Fibroblast of skin of abdomen (primary cell): ENCODE measurements around the gene ACTL7A.
"Not testable (repeated sequence)": the region's sequence is repeated elsewhere in the genome, so short reads cannot be mapped to it uniquely, and the experiment has no call there.

Source experiments
- DNase-seq: peaks from one replicate; pipeline ENCODE4 v3.0.0-alpha.2; 2013

The ACTL7A gene

DNA sequence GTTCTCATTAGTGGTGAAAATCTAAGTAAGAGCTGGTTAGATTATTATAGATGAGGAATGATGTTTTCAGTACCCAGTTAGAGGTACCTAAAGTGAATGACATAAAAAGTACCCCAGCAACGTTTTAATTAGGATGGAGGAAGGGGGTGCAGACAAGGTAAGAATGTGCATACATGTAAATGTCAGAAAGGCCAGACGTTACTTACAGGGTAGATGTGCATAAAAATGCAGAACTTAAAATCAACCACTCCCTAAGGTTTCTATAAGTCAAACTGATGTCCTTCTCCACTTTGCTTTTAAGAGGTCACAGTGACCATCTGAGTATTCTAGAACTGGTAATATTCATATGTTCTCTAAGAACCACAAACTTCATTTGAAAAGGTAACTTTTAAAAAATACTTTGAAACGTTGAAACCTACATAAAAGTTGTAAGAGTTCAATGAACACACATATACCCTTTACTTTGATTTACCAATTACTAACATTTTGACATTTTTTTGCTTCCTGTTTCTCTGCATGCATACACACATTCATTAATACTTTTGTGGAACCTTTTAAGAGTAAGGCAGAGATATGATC, 18.8 kb downstream of the ACTL7A start:
- no peak for DNase-seq

DNA sequence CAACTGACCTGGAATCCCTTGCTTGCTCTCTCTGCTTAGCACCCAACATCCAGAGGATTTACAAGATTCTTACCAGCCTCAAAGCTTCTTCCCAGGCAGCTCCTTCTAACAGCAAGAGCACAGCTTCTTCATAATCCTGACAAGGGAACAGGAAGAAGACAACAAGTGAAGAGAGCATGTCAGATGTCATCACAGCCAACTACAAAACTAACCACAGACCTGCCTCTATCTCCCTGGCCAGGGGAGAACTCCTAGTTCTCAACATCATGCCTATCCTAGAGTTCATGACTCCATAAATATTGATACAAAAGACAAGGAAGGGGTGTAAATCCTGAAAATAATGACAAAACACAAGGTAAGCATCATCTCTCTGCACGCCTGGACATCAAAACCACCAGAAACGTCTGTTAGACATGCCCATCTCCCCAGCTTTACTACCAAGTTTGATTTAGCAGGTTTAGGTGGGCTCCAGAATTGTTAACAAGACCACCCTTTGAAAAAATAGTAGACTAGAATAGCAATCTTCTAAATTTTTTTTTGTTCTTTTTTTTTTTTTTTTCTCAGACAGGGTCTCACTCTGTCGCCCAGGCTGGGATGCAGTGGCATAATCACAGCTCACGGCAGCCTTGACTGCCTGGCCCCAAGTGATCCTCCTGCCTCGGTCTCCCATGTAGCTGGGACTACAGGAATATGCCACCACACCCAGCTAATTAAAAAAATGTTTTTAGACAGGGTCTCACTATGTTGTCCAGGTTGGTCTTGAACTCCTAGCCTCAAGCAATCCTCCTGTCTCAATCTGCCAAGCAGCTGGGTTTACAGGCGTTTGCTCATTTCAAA, 20.2 kb downstream of the ACTL7A start:
- DNase-seq = no peak

- DNase-seq = no peak
These were observed 21.0 kb downstream of the ACTL7A start for GRCh38 chr9:108883085-108883484.

GRCh38 chr9:108884701-108885100, 22.6 kb downstream of the ACTL7A start:
- DNase-seq = no peak

GRCh38 chr9:108885643-108886348, 23.7 kb downstream of the ACTL7A start:
- DNase-seq = peak; percentile 72

DNA sequence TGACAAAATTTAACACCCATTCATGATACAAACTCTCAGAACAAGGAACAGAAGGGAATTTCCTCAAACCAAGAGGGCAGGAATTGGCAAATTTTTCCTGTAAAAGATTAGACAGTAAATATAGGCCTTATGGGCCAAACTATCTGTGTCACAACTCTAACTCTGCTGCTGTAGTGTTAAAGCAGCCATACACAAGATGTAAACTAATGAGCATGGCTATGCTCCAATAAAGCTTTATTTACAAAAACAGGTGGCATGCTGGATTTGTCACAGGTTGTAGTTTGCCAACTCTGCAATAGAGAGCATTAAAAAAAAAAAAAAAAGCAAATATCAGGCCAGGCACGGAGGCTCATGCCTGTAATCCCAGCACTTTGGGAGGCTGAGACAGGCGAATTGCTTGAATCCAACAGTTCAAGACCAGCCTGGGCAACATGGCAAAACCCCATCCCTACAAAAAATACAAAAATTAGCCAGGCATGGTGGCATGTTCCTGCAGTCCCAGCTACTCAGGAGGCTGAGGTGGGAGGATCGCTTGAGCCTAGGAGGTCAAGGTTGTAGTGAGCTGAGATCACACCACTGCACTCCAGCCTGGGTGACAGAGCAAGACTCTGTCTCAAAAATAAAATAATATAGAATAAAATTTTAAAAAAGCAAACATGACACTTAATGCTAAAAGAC, 24.7 kb downstream of the ACTL7A start:
- DNase-seq = not testable (repeated sequence)

DNA sequence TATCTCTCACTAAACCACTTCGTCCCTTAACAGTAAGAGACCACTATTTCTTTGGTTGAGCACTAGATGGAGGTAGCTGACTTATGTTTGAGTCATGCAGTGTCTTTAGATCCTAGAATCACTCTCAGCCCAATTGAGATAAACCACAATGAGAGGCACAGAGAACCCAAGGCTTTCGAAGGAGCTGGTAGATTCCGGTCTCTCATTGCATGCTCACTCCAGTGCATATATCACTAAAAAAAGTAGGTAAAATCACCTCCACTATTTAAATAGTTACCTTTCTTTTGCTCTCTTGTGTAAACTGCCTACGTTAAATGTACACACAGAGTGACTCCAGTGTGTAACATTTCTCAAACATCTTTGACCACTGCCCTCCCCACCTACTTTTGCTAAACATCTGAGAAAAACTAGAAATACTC, 27.6 kb downstream of the ACTL7A start:
- peak; percentile 34 for DNase-seq

DNA sequence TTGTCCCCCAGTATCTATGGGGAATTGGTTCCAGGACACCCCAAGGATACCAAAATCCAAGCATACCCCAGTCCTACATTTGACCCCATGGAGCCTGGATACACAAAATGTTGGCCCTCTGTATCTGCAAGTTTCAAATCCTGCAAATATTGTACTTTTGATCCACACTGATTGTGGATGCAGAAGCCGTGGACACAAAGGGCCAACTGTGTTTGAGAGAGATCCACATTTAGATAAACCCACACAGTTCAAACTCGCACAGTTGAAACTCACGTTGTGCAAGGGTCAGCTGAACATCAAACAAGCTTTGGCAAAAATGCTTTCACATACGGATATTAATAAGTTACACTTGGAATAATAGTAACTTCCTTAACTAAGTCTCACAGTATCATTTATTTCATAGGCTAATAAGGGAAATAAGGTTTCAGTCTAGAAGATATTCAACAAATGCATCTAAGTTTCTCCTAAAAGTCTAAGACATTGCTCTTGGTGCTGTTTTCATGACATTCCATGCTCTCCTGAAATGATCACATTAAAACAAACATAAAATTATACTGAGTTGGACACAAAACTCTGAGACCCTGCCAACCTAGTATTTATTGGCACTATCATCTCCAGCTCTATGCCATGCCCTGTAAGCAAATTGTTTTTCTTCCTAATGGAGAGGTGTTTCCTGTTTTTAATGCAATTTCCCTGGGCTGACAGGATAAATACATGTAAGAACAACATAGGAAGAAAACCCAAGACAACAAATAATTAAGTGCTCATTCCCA, 32.3 kb downstream of the ACTL7A start:
- no peak for DNase-seq

GRCh38 chr9:108897324-108898096, 35.4 kb downstream of the ACTL7A start:
- no peak for DNase-seq

DNA sequence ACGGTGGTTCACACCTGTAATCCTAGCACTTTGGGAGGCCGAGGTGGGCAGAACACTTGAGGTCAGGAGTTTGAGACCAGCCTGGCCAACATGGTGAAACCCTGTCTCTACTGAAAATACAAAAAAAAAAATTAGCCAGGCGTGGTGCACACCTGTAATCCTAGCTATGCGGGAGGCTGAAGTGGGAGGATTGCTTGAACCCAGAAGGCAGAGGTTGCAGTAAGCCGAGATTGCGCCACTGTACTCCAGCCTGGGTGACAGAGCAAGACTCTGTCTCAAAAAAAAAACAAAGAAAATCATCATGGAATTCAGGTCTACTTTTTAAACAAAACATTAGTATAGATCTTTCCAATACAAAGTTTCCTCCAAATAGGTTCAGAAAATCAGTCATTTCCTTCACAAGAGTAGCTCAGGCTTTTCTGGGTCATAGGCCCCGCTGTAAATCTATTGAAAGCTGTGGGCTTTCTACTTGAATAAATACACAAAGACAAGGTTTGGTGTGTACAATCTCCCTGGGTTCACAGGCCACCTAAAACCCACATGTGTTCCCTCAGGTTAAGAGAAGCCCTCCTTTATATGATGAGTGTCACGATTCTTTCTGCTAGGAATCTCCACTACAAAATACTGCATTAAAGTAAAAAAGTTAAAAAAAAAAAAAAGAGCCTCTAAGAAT, 37.1 kb downstream of the ACTL7A start:
- DNase-seq = not testable (repeated sequence)

GRCh38 chr9:108900176-108900575, 38.1 kb downstream of the ACTL7A start:
- no peak for DNase-seq

DNA sequence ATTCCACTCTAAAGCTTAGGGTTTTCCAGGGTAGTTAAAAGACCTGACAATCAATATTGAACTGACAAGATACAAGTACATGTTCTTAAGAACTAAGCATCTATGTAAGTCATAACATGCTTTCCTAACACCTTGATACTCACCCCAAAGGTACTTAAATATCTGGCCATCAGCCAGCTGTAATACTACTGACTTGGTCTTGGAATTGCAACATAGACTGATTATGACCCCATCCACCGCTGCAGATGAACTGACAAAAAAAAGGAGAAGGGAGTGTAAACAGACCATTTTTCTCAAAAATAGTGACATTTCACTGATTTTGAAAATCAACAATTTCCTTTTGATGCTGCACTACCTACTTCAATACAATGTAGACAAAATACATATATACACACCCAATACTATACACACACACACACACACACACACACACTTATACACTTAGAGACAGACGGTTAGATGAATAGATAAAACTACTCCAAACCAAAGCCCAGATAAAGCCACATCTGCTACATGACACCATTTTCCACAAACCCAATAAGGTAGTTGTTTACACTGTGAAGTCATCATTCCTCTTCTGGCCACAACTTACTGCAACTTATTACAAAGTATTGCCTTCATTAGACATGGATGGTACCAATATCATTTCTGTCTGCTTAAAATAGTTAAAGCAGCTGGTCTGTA, 41.5 kb downstream of the ACTL7A start:
- no peak for DNase-seq

DNA sequence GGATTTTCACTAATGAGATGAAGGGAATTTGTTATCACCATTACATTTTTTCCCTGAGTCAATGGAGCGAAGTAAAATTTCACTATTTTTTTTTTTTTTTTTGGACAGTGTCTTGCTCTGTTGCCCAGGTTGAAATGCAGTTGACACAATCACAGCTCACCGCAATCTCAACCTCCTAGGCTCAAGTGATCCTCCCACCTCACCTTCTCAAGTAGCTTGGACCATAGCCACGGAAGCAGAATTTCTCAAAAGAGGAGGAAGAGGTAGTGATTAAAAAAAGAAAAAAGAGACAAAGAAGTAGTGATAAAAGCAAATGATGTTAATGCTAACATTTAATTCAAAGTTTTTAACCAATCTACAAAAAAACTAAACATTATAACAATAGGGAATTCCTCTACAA, 42.1 kb downstream of the ACTL7A start:
- DNase-seq = no peak

GRCh38 chr9:108905494-108905893, 43.4 kb downstream of the ACTL7A start:
- no peak for DNase-seq

DNA sequence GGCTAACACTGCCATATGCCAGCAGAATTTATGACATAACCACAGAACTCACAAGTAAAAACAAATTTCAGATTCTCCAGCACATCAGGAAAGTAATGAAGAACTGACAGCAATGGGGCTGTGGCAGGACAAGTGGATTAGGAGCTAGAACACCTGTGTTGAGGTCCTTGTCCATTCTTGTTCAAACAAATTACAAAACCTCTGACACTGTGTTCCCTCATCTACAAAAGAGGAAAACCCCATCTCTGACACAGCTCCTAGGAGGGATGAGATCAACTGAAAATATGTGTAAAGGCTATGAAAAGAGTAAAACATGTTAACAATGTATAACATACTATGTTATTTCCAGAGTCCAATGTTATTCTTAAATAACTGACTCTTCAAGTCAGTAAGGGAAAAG, 48.3 kb downstream of the ACTL7A start:
- DNase-seq = no peak

GRCh38 chr9:108910914-108911313, 48.8 kb downstream of the ACTL7A start:
- DNase-seq = no peak

DNA sequence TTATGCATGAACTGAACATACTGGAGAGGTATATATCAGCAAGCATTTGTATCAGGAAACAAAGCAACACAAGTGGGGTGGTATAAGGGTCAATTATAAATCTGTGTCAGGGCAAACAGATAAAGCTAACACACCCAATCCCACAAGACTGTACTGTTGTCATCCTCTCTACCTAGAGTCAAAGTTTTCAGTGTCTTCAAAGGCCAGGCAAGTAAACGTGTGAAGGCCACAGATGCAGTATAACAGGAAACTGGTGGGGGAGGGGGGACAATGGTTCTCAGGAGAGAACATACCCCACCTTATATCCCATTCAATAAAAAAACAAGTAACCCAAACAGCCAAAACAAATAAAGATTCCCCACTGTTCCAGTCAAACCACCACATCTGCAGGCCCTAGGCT, 49.8 kb downstream of the ACTL7A start:
- DNase-seq = no peak
